WTC11 (cell line): Measurements from ENCODE around the gene SPACA7. TPM values are rescaled to one million over a fixed set of nuclear protein-coding genes. Genes with fewer than 3 reads are reported as not detected.

Experiments used
- ATAC-seq: fragments of 200-7000 bp; cut with Tn5 transposase; 2 replicates; pipeline ENCODE4 v1.10.0; 2021; ENCODE audit warnings: mild to moderate bottlenecking, moderate library complexity
- CTCF ChIA-PET: fragments of 300-600 bp; sonication (Branson Sonifier 250); formaldehyde crosslinking; loops from one replicate; lab custom pipeline; 2021; ENCODE audit warnings: antibody characterized with exemption; lab: Charles Lee
- POLR2A ChIA-PET: fragments of 350-600 bp; sonication (Branson Sonifier 250); formaldehyde crosslinking; loops from one replicate; lab custom pipeline; 2021; ENCODE audit warnings: antibody characterized with exemption; lab: Charles Lee
- DNase-seq: peaks from one replicate; pipeline ENCODE4 v3.0.0; 2021; ENCODE audit warnings: low spot score
- H3K27ac Mint-ChIP-seq: 2 replicates; pipeline ENCODE4 v1.8.0; 2021; ENCODE audit warnings: mixed read lengths
- H3K27me3 Mint-ChIP-seq: 2 replicates; pipeline ENCODE4 v1.8.0; 2021; ENCODE audit warnings: low read depth, mild to moderate bottlenecking, moderate library complexity, mixed read lengths
- H3K36me3 Mint-ChIP-seq: 2 replicates; pipeline ENCODE4 v1.8.0; 2021; ENCODE audit warnings: mixed read lengths
- H3K4me1 Mint-ChIP-seq: 2 replicates; pipeline ENCODE4 v1.8.0; 2022; ENCODE audit warnings: mixed read lengths
- H3K4me3 Mint-ChIP-seq: 2 replicates; pipeline ENCODE4 v1.8.0; 2021; ENCODE audit warnings: mild to moderate bottlenecking, moderate library complexity, mixed read lengths
- H3K9me3 Mint-ChIP-seq: 2 replicates; pipeline ENCODE4 v1.8.0; 2021; ENCODE audit warnings: mixed read lengths
- CREB1 ChIP-seq: sonication (generic); formaldehyde crosslinking; IDR thresholded peaks from 2 replicates; pipeline ENCODE4 v1.8.0; 2023; ENCODE audit warnings: mild to moderate bottlenecking, missing genetic modification reagents
- CREM ChIP-seq: sonication (generic); formaldehyde crosslinking; IDR thresholded peaks from 2 replicates; pipeline ENCODE4 v1.8.1; 2022; ENCODE audit warnings: mild to moderate bottlenecking, missing genetic modification reagents, moderate library complexity
- EMX1 ChIP-seq: fragments of 250-450 bp; sonication (Bioruptor Pico); IDR thresholded peaks from 2 replicates; pipeline ENCODE4 v1.8.0; 2021; ENCODE audit warnings: mild to moderate bottlenecking
- FOXJ3 ChIP-seq: sonication (generic); formaldehyde crosslinking; IDR thresholded peaks from 2 replicates; pipeline ENCODE4 v1.9.0; 2021; ENCODE audit warnings: missing genetic modification reagents, mild to moderate bottlenecking, borderline replicate concordance
- FOXP1 ChIP-seq: sonication (generic); formaldehyde crosslinking; IDR thresholded peaks from 2 replicates; pipeline ENCODE4 v1.8.0; 2022; ENCODE audit warnings: missing genetic modification reagents, mild to moderate bottlenecking, moderate library complexity, borderline replicate concordance
- JUN ChIP-seq: sonication (generic); formaldehyde crosslinking; IDR thresholded peaks from 2 replicates; pipeline ENCODE4 v1.8.0; 2023; ENCODE audit warnings: mild to moderate bottlenecking, missing genetic modification reagents
- KAT7 ChIP-seq: sonication (generic); formaldehyde crosslinking; IDR thresholded peaks from 2 replicates; pipeline ENCODE4 v1.8.1; 2023; ENCODE audit warnings: missing genetic modification reagents, mild to moderate bottlenecking, borderline replicate concordance
- NFYB ChIP-seq: sonication (generic); formaldehyde crosslinking; conservative IDR thresholded peaks from 2 replicates; pipeline ENCODE4 v1.8.0; 2022; ENCODE audit warnings: low read depth, missing genetic modification reagents
- RELA ChIP-seq: sonication (generic); formaldehyde crosslinking; IDR thresholded peaks from 2 replicates; pipeline ENCODE4 v1.8.1; 2022; ENCODE audit warnings: missing genetic modification reagents, mild to moderate bottlenecking, borderline replicate concordance
- RORB ChIP-seq: fragments of 250-450 bp; sonication (Bioruptor Pico); IDR thresholded peaks from 2 replicates; pipeline ENCODE4 v1.9.0; 2021; ENCODE audit warnings: mild to moderate bottlenecking
- SMAD4 ChIP-seq: sonication (generic); formaldehyde crosslinking; IDR thresholded peaks from 2 replicates; pipeline ENCODE4 v1.8.0; 2022; ENCODE audit warnings: mild to moderate bottlenecking, missing genetic modification reagents
- TP53 ChIP-seq: sonication (generic); formaldehyde crosslinking; IDR thresholded peaks from 2 replicates; pipeline ENCODE4 v1.8.1; 2023; ENCODE audit warnings: mild to moderate bottlenecking, missing genetic modification reagents
- ZBTB21 ChIP-seq: sonication (generic); formaldehyde crosslinking; IDR thresholded peaks from 2 replicates; pipeline ENCODE4 v1.8.1; 2023; ENCODE audit warnings: mild to moderate bottlenecking, missing genetic modification reagents, borderline replicate concordance
- total RNA-seq: library from RNA; stranded (reverse); gene quantifications from 3 replicates; pipeline ENCODE4 v1.2.3, GENCODE V29; 2021
- TF ChIP-seq, protein P1 (sequence below): fragments of 250-450 bp; sonication (Bioruptor Pico); IDR thresholded peaks from 2 replicates; pipeline ENCODE4 v2.1.2; 2022; ENCODE audit warnings: mild to moderate bottlenecking, moderate library complexity
- TF ChIP-seq, protein P2 (sequence below): fragments of 250-450 bp; sonication (Bioruptor Pico); IDR thresholded peaks from 2 replicates; pipeline ENCODE4 v1.9.0; 2021; ENCODE audit warnings: mild to moderate bottlenecking, borderline replicate concordance
- TF ChIP-seq, protein P3 (sequence below): sonication (generic); formaldehyde crosslinking; IDR thresholded peaks from 2 replicates; pipeline ENCODE4 v1.8.1; 2022; ENCODE audit warnings: mild to moderate bottlenecking, moderate library complexity, missing genetic modification reagents
- TF ChIP-seq, protein P4 (sequence below): fragments of 250-450 bp; sonication (Bioruptor Pico); IDR thresholded peaks from 2 replicates; pipeline ENCODE4 v1.9.0; 2021; ENCODE audit warnings: mild to moderate bottlenecking
- TF ChIP-seq, protein P5 (sequence below): sonication (generic); formaldehyde crosslinking; IDR thresholded peaks from 2 replicates; pipeline ENCODE4 v1.8.1; 2023; ENCODE audit warnings: mild to moderate bottlenecking, moderate library complexity, missing genetic modification reagents

SPACA7 gene
- total RNA-seq, 1 experiment from 2014 or later = not detected

DNA sequence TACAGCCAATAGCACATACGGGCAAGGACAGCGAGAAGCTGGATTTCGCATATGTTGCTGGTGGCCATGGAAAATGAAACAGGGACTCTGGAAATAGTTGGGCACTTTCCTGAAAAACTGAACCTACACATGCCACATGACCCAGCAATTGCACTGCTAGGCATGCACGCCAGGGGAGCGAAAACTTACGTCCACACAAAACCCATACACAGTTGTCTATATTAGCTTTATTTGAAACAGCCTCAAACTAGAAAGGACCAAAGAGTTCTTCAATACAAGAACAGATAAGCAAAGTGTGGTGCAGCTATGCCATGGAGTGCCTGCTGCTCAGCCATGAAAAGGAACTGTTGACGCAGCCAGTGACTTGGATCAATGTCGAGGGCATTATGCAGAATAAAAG lies 7.3 kb upstream of the SPACA7 start (continued):
- TF ChIP-seq, protein P1, sequence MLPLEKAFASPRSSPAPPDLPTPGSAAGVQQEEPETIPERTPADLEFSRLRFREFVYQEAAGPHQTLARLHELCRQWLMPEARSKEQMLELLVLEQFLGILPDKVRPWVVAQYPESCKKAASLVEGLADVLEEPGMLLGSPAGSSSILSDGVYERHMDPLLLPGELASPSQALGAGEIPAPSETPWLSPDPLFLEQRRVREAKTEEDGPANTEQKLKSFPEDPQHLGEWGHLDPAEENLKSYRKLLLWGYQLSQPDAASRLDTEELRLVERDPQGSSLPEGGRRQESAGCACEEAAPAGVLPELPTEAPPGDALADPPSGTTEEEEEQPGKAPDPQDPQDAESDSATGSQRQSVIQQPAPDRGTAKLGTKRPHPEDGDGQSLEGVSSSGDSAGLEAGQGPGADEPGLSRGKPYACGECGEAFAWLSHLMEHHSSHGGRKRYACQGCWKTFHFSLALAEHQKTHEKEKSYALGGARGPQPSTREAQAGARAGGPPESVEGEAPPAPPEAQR (CRISPR knock-in tag) = no peak
- TF ChIP-seq FOXJ3 (no peak), RORB (CRISPR knock-in tag) (no peak), CREB1 (CRISPR knock-in tag) (no peak), EMX1 (CRISPR knock-in tag) (no peak), NFYB (CRISPR knock-in tag) (no peak)
- TF ChIP-seq, protein P2, sequence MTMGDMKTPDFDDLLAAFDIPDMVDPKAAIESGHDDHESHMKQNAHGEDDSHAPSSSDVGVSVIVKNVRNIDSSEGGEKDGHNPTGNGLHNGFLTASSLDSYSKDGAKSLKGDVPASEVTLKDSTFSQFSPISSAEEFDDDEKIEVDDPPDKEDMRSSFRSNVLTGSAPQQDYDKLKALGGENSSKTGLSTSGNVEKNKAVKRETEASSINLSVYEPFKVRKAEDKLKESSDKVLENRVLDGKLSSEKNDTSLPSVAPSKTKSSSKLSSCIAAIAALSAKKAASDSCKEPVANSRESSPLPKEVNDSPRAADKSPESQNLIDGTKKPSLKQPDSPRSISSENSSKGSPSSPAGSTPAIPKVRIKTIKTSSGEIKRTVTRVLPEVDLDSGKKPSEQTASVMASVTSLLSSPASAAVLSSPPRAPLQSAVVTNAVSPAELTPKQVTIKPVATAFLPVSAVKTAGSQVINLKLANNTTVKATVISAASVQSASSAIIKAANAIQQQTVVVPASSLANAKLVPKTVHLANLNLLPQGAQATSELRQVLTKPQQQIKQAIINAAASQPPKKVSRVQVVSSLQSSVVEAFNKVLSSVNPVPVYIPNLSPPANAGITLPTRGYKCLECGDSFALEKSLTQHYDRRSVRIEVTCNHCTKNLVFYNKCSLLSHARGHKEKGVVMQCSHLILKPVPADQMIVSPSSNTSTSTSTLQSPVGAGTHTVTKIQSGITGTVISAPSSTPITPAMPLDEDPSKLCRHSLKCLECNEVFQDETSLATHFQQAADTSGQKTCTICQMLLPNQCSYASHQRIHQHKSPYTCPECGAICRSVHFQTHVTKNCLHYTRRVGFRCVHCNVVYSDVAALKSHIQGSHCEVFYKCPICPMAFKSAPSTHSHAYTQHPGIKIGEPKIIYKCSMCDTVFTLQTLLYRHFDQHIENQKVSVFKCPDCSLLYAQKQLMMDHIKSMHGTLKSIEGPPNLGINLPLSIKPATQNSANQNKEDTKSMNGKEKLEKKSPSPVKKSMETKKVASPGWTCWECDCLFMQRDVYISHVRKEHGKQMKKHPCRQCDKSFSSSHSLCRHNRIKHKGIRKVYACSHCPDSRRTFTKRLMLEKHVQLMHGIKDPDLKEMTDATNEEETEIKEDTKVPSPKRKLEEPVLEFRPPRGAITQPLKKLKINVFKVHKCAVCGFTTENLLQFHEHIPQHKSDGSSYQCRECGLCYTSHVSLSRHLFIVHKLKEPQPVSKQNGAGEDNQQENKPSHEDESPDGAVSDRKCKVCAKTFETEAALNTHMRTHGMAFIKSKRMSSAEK (CRISPR knock-in tag) = no peak
- TF ChIP-seq, protein P3, sequence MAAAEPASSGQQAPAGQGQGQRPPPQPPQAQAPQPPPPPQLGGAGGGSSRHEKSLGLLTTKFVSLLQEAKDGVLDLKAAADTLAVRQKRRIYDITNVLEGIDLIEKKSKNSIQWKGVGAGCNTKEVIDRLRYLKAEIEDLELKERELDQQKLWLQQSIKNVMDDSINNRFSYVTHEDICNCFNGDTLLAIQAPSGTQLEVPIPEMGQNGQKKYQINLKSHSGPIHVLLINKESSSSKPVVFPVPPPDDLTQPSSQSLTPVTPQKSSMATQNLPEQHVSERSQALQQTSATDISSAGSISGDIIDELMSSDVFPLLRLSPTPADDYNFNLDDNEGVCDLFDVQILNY (CRISPR knock-in tag) = no peak

DNA sequence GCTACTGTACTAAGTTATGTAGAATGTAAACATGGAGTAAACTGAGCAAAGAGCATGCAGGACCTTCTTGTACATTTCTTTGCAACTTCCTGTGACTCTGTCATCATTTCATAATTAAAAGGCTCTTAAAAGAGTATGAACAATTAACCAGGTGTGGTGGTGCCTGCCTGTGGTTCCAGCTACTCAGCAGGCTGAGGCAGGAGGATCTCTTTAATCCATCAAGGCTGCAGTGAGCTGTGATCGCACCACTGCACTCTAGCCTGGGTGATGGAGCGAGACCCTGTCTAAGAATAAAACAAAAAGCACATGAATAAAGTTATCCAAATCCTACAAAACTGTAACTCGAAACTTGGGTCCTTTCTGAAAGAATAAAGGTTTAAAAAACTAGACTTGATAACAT lies 5.8 kb upstream of the SPACA7 start:
- Mint-ChIP-seq H3K4me1 (peaks cover 5% of the 10 kb centered on the region), H3K36me3 (peaks cover 9% of the 10 kb centered on the region), H3K27ac (no peak overlapping the region), H3K9me3 (peaks cover 20% of the 10 kb centered on the region), H3K4me3 (no peak overlapping the region), H3K27me3 (peaks cover 4% of the 10 kb centered on the region; the same call in 1 of the 2 replicates)
- ChIA-PET CTCF (no interaction called here), POLR2A (no interaction called here)
- ATAC-seq = no peak
- DNase-seq = no peak
- TF ChIP-seq FOXP1 (no peak), NFYB (CRISPR knock-in tag) (no peak), CREM (CRISPR knock-in tag) (no peak), KAT7 (no peak), ZBTB21 (CRISPR knock-in tag) (no peak), RELA (CRISPR knock-in tag) (no peak), TP53 (CRISPR knock-in tag) (no peak), JUN (no peak), SMAD4 (CRISPR knock-in tag) (no peak)
- TF ChIP-seq, protein P4, sequence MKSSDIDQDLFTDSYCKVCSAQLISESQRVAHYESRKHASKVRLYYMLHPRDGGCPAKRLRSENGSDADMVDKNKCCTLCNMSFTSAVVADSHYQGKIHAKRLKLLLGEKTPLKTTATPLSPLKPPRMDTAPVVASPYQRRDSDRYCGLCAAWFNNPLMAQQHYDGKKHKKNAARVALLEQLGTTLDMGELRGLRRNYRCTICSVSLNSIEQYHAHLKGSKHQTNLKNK (CRISPR knock-in tag) = no peak
- TF ChIP-seq, protein P5, sequence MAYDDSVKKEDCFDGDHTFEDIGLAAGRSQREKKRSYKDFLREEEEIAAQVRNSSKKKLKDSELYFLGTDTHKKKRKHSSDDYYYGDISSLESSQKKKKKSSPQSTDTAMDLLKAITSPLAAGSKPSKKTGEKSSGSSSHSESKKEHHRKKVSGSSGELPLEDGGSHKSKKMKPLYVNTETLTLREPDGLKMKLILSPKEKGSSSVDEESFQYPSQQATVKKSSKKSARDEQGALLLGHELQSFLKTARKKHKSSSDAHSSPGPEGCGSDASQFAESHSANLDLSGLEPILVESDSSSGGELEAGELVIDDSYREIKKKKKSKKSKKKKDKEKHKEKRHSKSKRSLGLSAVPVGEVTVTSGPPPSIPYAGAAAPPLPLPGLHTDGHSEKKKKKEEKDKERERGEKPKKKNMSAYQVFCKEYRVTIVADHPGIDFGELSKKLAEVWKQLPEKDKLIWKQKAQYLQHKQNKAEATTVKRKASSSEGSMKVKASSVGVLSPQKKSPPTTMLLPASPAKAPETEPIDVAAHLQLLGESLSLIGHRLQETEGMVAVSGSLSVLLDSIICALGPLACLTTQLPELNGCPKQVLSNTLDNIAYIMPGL (CRISPR knock-in tag) = no peak
